Neural progenitor cell (in vitro differentiated cells): Measurements from ENCODE around the gene DDX4. TPM values are rescaled to one million over a fixed set of nuclear protein-coding genes. Genes with fewer than 3 reads are reported as not detected.
A peak's percentile ranks its signal among the peaks of the same experiment; 100 is the strongest.
"Not testable (repeated sequence)": the region's sequence is repeated elsewhere in the genome, so short reads cannot be mapped to it uniquely, and the experiment has no call there.

Source experiments
- DNase-seq: peaks from one replicate; pipeline ENCODE4 v3.0.0-alpha.2; 2016; ENCODE audit warnings: low spot score
- H2AFZ ChIP-seq: fragments of 200-600 bp; sonication (generic); replicated peaks from 2 replicates; pipeline ENCODE4 v1.6.1; 2016; ENCODE audit warnings: antibody characterized with exemption
- H3F3A ChIP-seq: fragments of 200-600 bp; sonication (generic); 2 replicates; pipeline ENCODE4 v1.6.1; 2016; ENCODE audit warnings: antibody characterized with exemption, low read depth
- H3K27ac ChIP-seq: fragments of 200-600 bp; sonication (generic); 2 replicates; pipeline ENCODE4 v1.5.1; 2016; ENCODE audit warnings: mild to moderate bottlenecking
- H3K27me3 ChIP-seq: fragments of 200-600 bp; sonication (generic); 2 replicates; pipeline ENCODE4 v1.6.1; 2016; ENCODE audit warnings: mild to moderate bottlenecking, moderate library complexity
- H3K36me3 ChIP-seq: fragments of 200-600 bp; sonication (generic); 2 replicates; pipeline ENCODE4 v1.5.1; 2016
- H3K4me1 ChIP-seq: fragments of 200-600 bp; sonication (generic); 2 replicates; pipeline ENCODE4 v1.6.1; 2016; ENCODE audit warnings: mixed run types
- H3K4me2 ChIP-seq: fragments of 200-600 bp; sonication (generic); 2 replicates; pipeline ENCODE4 v1.6.1; 2016
- H3K4me3 ChIP-seq: fragments of 200-600 bp; sonication (generic); 2 replicates; pipeline ENCODE4 v1.5.1; 2016
- H3K79me2 ChIP-seq: fragments of 200-600 bp; sonication (generic); 2 replicates; pipeline ENCODE4 v1.6.1; 2016; ENCODE audit warnings: low read depth
- H3K9ac ChIP-seq: fragments of 200-600 bp; sonication (generic); 2 replicates; pipeline ENCODE4 v1.6.1; 2016
- H3K9me3 ChIP-seq: fragments of 200-600 bp; sonication (generic); 2 replicates; pipeline ENCODE4 v1.5.1; 2016; ENCODE audit warnings: low read depth
- H4K20me1 ChIP-seq: fragments of 200-600 bp; sonication (generic); 2 replicates; pipeline ENCODE4 v1.6.1; 2016; ENCODE audit warnings: low read depth
- H3K27ac Mint-ChIP-seq: 3 replicates; pipeline ENCODE4 v1.8.0; 2021; ENCODE audit warnings: mixed read lengths
- H3K27me3 Mint-ChIP-seq: 2 replicates; pipeline ENCODE4 v1.8.0; 2022; ENCODE audit warnings: low read depth, mild to moderate bottlenecking, inconsistent platforms, moderate library complexity, mixed read lengths; ENCODE audit not compliant: insufficient read depth
- H3K36me3 Mint-ChIP-seq: 3 replicates; pipeline ENCODE4 v1.8.0; 2021; ENCODE audit warnings: mixed read lengths
- H3K4me1 Mint-ChIP-seq: 3 replicates; pipeline ENCODE4 v1.8.0; 2021; ENCODE audit warnings: mixed read lengths
- H3K4me3 Mint-ChIP-seq: 3 replicates; pipeline ENCODE4 v1.8.0; 2021; ENCODE audit warnings: mild to moderate bottlenecking, moderate library complexity, mixed read lengths
- H3K9me3 Mint-ChIP-seq: 3 replicates; pipeline ENCODE4 v1.8.0; 2020; ENCODE audit warnings: mixed read lengths
- CTCF ChIP-seq: fragments of 200-600 bp; sonication (generic); IDR thresholded peaks from 2 replicates; pipeline ENCODE4 v1.5.1; 2017; ENCODE audit warnings: antibody characterized with exemption, mild to moderate bottlenecking
- EZH2 ChIP-seq: fragments of 200-600 bp; sonication (generic); IDR thresholded peaks from 2 replicates; pipeline ENCODE4 v1.6.1; 2017; ENCODE audit warnings: antibody characterized with exemption, mild to moderate bottlenecking, moderate library complexity
- EZH2phosphoT487 ChIP-seq: fragments of 200-600 bp; sonication (generic); IDR thresholded peaks from 2 replicates; pipeline ENCODE4 v1.6.1; 2017; ENCODE audit warnings: antibody characterized with exemption
- total RNA-seq: library from RNA; depleted of rRNA; stranded (reverse); fragments of >200 nt; gene quantifications from 2 replicates; pipeline ENCODE4 v1.2.3, GENCODE V29; 2015; ENCODE audit warnings: low replicate concordance

DDX4 gene
- total RNA-seq, 1 donor from 2014 or later: not detected

- H3K27ac ChIP-seq: no peak overlapping the region
- no peaks in the 10 kb centered on the region for H4K20me1 ChIP-seq
- Mint-ChIP-seq H3K4me3 (no peak overlapping the region), H3K36me3 (no peaks in the 10 kb centered on the region), H3K27ac (no peak overlapping the region), H3K4me1 (no peaks in the 10 kb centered on the region), H3K27me3 (no peaks in the 10 kb centered on the region), H3K9me3 (no peaks in the 10 kb centered on the region)
- H3K79me2 ChIP-seq: no peaks in the 10 kb centered on the region
- H3K9me3 ChIP-seq: no peaks in the 10 kb centered on the region
- TF ChIP-seq EZH2 (no peak), CTCF (no peak), EZH2phosphoT487 (no peak)
- no peak overlapping the region for H3K4me3 ChIP-seq
- DNase-seq: no peak
- H3K27me3 ChIP-seq: no peaks in the 10 kb centered on the region
- no peaks in the 10 kb centered on the region for H3K36me3 ChIP-seq
- H3K4me1 ChIP-seq: peaks cover 12% of the 10 kb centered on the region
- peak overlapping the region; percentile 94 for H2AFZ ChIP-seq
- no peaks in the 10 kb centered on the region for H3F3A ChIP-seq
- H3K9ac ChIP-seq: no peak overlapping the region
- H3K4me2 ChIP-seq: no peak overlapping the region
Measured at GRCh38 chr5:55750063-55750462, 12.2 kb downstream of the DDX4 start.

GRCh38 chr5:55750499-55750898 is 12.6 kb downstream of the DDX4 start:
- Histone ChIP-seq H3K79me2 (no peaks in the 10 kb centered on the region), H2AFZ (peak overlapping the region; percentile 94), H3K27me3 (no peaks in the 10 kb centered on the region), H3K4me2 (no peak overlapping the region), H3K4me1 (peaks cover 12% of the 10 kb centered on the region), H3K9me3 (no peaks in the 10 kb centered on the region), H3K4me3 (no peak overlapping the region), H3F3A (no peaks in the 10 kb centered on the region), H3K27ac (no peak overlapping the region), H4K20me1 (no peaks in the 10 kb centered on the region), H3K9ac (no peak overlapping the region), H3K36me3 (no peaks in the 10 kb centered on the region)
- Mint-ChIP-seq H3K27me3 (no peaks in the 10 kb centered on the region), H3K9me3 (no peaks in the 10 kb centered on the region), H3K4me1 (no peaks in the 10 kb centered on the region), H3K36me3 (no peaks in the 10 kb centered on the region), H3K27ac (no peak overlapping the region), H3K4me3 (no peak overlapping the region)
- DNase-seq: no peak
- TF ChIP-seq EZH2phosphoT487: no peak
- no peak for TF ChIP-seq EZH2
- TF ChIP-seq CTCF: no peak

GRCh38 chr5:55758231-55758630 is 20.4 kb downstream of the DDX4 start:
- no peak overlapping the region for H3K4me3 ChIP-seq
- TF ChIP-seq EZH2phosphoT487 (no peak), EZH2 (no peak)
- H3K9me3 ChIP-seq: no peaks in the 10 kb centered on the region
- Mint-ChIP-seq H3K9me3 (no peaks in the 10 kb centered on the region), H3K27ac (no peak overlapping the region), H3K27me3 (no peaks in the 10 kb centered on the region), H3K4me3 (no peak overlapping the region), H3K36me3 (no peaks in the 10 kb centered on the region), H3K4me1 (no peaks in the 10 kb centered on the region)
- H3K27me3 ChIP-seq: no peaks in the 10 kb centered on the region
- H3K4me1 ChIP-seq: no peaks in the 10 kb centered on the region
- H3K4me2 ChIP-seq: no peak overlapping the region
- no peak for DNase-seq
- H2AFZ ChIP-seq: no peak overlapping the region
- no peaks in the 10 kb centered on the region for H3K79me2 ChIP-seq
- no peak overlapping the region for H3K27ac ChIP-seq
- H4K20me1 ChIP-seq: no peaks in the 10 kb centered on the region
- H3K9ac ChIP-seq: no peak overlapping the region
- H3K36me3 ChIP-seq: no peaks in the 10 kb centered on the region
- H3F3A ChIP-seq: no peaks in the 10 kb centered on the region

GRCh38 chr5:55758714-55759113 is 20.9 kb downstream of the DDX4 start:
- Histone ChIP-seq H3K36me3 (no peaks in the 10 kb centered on the region), H3K27ac (no peak overlapping the region), H2AFZ (no peak overlapping the region), H3K9me3 (no peaks in the 10 kb centered on the region), H3K9ac (no peak overlapping the region), H3K27me3 (no peaks in the 10 kb centered on the region), H3K4me1 (no peaks in the 10 kb centered on the region), H4K20me1 (no peaks in the 10 kb centered on the region), H3K4me2 (no peak overlapping the region), H3K4me3 (no peak overlapping the region), H3F3A (no peaks in the 10 kb centered on the region), H3K79me2 (no peaks in the 10 kb centered on the region)
- Mint-ChIP-seq H3K36me3 (no peaks in the 10 kb centered on the region), H3K4me3 (no peak overlapping the region), H3K27me3 (no peaks in the 10 kb centered on the region), H3K4me1 (no peaks in the 10 kb centered on the region), H3K27ac (no peak overlapping the region), H3K9me3 (no peaks in the 10 kb centered on the region)
- TF ChIP-seq CTCF: no peak
- TF ChIP-seq EZH2phosphoT487: no peak
- TF ChIP-seq EZH2: no peak
- no peak for DNase-seq

- not testable (repeated sequence) for H3K4me1 Mint-ChIP-seq, H3K36me3 Mint-ChIP-seq, H3K4me1 ChIP-seq, H3K4me2 ChIP-seq, DNase-seq, H3K9me3 ChIP-seq, H4K20me1 ChIP-seq, H3K9ac ChIP-seq, H3K27ac ChIP-seq, H3F3A ChIP-seq, H3K27me3 ChIP-seq, H2AFZ ChIP-seq, H3K9me3 Mint-ChIP-seq, H3K27ac Mint-ChIP-seq, H3K36me3 ChIP-seq, H3K27me3 Mint-ChIP-seq, H3K79me2 ChIP-seq, H3K4me3 ChIP-seq, H3K4me3 Mint-ChIP-seq
Measured at GRCh38 chr5:55761721-55762120, 23.9 kb downstream of the DDX4 start.
